Stimulated activated CD4-positive, alpha-beta T cell treated with anti-CD3 and anti-CD28 coated beads, Interleukin-1b, Interleukin-23, amount 100 ng/mL, for 1 hour (primary cell): ENCODE measurements around the gene CYTL1.

ENCODE experiments used
- DNase-seq, 2 donors: peaks; one replicate each; pipeline ENCODE4 v3.0.0-alpha.2; 2020; ENCODE audit warnings: low read depth in 2 of 2

Gene CYTL1

DNA sequence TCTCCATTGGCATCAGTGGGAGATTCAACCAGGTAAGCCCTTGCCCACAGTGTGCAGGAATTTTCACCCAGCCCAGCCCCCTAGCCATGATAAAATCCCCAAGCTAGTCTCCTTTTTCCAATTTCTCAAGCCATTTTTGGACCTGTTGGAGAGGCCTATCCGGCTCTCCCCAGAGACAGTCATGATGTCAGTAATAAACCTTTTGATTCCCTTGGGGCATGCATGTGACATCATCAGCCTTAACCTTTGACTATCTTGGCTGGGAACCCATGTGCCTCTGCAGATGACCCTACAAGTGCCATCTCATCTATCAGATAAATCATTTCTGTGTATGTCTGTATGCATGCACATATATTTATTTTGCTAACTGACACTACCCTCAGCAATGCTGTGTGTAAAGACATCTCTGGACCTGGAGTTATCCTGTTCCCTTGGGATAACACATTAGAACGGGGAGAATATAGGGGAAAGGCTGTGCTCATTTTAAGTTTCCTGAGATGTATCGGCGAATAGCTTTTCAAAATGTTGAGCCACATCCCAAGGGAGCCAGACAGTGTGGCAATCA is 51.0 kb downstream of the CYTL1 start:
- DNase-seq: no peak
